Ascending aorta (tissue), 2 donors: ENCODE results near the gene TRABD. TPM values are rescaled to one million over a fixed set of nuclear protein-coding genes. Genes with fewer than 3 reads are reported as not detected.

ENCODE experiments used
- DNase-seq, 2 donors: peaks; one replicate each; pipeline ENCODE4 v3.0.0-alpha.2; 2019; ENCODE audit warnings: low spot score in 2 of 2
- H3K27ac ChIP-seq, 2 donors: fragments of 200-600 bp; sonication (generic); one replicate each; pipeline ENCODE4 v1.5.1; 2016 to 2017; ENCODE audit warnings: mild to moderate bottlenecking in 1 of 2
- H3K27me3 ChIP-seq: fragments of 200-600 bp; sonication (generic); one replicate; pipeline ENCODE4 v1.5.1; 2017
- H3K36me3 ChIP-seq, 2 donors: fragments of 200-600 bp; sonication (generic); one replicate each; pipeline ENCODE4 v1.5.1; 2016
- H3K4me1 ChIP-seq, 2 donors: fragments of 200-600 bp; sonication (generic); one replicate each; pipeline ENCODE4 v1.5.1; 2016 to 2017; ENCODE audit warnings: mild to moderate bottlenecking in 1 of 2
- H3K4me3 ChIP-seq, 2 donors: fragments of 200-600 bp; sonication (generic); one replicate each; pipeline ENCODE4 v1.5.1; 2016 to 2017; ENCODE audit warnings: mild to moderate bottlenecking in 1 of 2
- H3K9me3 ChIP-seq, 2 donors: fragments of 200-600 bp; sonication (generic); one replicate each; pipeline ENCODE4 v1.5.1; 2016
- intact Hi-C: fragments of 100-400 bp; cut with DNase I; formaldehyde crosslinking; loops from one replicate; pipeline ENCODE4 v1.15.1; 2023
- total RNA-seq: library from RNA; depleted of rRNA; stranded (reverse); fragments of >200 nt; gene quantifications from one replicate; pipeline ENCODE4 v1.1.0, GENCODE V29; 2016
- TF ChIP-seq, protein P1 (sequence below), 3 experiments: fragments of 200-600 bp in 2 of 3; fragments of 450-650 bp in 1 of 3; sonication (generic) in 2 of 3; IDR thresholded peaks; one replicate each; pipeline ENCODE4 v1.5.1; 2016 to 2019; ENCODE audit warnings: antibody characterized with exemption in 3 of 3, mild to moderate bottlenecking in 1 of 3, moderate library complexity in 1 of 3

The TRABD gene
- total RNA-seq, 1 donor from 2014 or later: 91.4 TPM

DNA sequence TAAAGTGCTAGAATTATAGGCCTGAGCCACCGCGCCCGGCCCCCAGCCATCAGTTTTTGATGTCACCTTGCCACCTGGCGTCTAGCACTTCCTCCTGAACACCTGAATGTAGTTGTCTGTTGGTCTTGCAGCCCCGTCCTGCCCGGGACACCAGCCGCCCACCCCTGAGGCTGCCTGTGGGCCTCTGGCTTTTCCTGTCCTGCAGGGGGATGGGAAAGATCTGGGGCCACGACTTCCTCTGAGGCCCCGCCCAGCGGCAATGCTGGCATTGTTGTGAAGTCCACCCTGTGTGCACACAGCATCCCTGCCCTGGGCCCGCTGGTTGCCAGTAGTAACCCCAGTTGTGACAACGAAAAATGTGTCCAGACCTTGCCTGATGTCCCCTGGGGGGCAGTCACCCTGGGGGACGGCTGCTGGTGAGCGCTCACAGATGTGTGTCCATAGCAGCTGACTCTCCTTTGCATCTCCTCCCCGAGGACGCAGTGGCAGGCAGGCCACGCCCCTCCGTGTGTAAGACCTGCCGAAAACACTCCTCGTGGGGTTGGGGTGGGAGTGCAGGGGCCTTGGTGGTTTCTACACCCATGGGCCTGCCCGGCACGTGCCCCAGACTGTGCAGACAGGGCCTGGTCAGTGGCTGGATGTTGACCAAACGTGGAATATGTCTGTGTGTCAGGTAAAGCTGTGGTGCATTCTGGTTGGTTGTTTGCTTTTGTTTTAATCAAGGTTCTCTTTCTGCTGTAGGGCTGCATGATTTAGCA, 21.8 kb downstream of the TRABD start:
- Histone ChIP-seq H3K9me3 (no peaks in the 10 kb centered on the region), H3K4me3 (no peak overlapping the region), H3K4me1 (no peaks in the 10 kb centered on the region), H3K27ac (no peak overlapping the region), H3K27me3 (no peaks in the 10 kb centered on the region), H3K36me3 (peaks cover 42 to 55% of the 10 kb centered on the region in 2 donors)
- no peak for DNase-seq
- TF ChIP-seq, protein P1, sequence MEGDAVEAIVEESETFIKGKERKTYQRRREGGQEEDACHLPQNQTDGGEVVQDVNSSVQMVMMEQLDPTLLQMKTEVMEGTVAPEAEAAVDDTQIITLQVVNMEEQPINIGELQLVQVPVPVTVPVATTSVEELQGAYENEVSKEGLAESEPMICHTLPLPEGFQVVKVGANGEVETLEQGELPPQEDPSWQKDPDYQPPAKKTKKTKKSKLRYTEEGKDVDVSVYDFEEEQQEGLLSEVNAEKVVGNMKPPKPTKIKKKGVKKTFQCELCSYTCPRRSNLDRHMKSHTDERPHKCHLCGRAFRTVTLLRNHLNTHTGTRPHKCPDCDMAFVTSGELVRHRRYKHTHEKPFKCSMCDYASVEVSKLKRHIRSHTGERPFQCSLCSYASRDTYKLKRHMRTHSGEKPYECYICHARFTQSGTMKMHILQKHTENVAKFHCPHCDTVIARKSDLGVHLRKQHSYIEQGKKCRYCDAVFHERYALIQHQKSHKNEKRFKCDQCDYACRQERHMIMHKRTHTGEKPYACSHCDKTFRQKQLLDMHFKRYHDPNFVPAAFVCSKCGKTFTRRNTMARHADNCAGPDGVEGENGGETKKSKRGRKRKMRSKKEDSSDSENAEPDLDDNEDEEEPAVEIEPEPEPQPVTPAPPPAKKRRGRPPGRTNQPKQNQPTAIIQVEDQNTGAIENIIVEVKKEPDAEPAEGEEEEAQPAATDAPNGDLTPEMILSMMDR (IDR thresholded peaks at IDR 0.05): no peak
- intact Hi-C loops: loop anchor here (2.0 kb wide), 1 partner anchor 61 kb away; no protein-coding TSS in a partner anchor

DNA sequence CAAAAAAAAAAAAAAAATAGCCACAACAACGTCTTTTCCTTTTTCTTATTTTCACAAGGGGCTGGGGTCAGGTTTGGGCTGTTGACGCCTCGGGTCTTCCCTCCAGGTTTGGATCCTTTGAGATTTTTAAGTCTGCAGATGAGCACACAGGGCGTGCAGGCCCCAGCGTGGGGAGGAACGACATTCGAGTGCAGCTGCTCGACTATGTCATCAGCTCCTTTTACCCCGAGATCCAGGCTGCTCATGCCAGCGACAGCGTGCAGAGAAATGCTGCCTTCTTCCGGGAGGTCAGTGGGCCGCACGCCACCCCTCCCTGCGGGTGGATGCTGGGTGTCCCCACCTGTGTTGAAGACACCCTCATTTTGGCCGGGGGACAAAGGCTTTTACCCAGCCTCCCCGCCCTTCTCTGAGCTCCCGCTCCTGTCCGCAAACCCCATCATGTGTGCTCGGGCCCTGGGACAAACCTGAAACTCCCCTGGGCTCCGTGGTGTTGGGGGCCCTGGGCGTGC, 22.8 kb downstream of the TRABD start:
- no peak overlapping the region for H3K4me3 ChIP-seq
- TF ChIP-seq, protein P1 (IDR thresholded peaks at IDR 0.05): no peak
- H3K36me3 ChIP-seq: peaks cover 44 to 64% of the 10 kb centered on the region in 2 donors
- H3K27ac ChIP-seq: no peak overlapping the region
- no peaks in the 10 kb centered on the region for H3K4me1 ChIP-seq
- no peak for DNase-seq
- H3K27me3 ChIP-seq: no peaks in the 10 kb centered on the region
- no peaks in the 10 kb centered on the region for H3K9me3 ChIP-seq
- intact Hi-C loops: loop anchor here (2.0 kb wide), 1 partner anchor 62 kb away; no protein-coding TSS in a partner anchor

DNA sequence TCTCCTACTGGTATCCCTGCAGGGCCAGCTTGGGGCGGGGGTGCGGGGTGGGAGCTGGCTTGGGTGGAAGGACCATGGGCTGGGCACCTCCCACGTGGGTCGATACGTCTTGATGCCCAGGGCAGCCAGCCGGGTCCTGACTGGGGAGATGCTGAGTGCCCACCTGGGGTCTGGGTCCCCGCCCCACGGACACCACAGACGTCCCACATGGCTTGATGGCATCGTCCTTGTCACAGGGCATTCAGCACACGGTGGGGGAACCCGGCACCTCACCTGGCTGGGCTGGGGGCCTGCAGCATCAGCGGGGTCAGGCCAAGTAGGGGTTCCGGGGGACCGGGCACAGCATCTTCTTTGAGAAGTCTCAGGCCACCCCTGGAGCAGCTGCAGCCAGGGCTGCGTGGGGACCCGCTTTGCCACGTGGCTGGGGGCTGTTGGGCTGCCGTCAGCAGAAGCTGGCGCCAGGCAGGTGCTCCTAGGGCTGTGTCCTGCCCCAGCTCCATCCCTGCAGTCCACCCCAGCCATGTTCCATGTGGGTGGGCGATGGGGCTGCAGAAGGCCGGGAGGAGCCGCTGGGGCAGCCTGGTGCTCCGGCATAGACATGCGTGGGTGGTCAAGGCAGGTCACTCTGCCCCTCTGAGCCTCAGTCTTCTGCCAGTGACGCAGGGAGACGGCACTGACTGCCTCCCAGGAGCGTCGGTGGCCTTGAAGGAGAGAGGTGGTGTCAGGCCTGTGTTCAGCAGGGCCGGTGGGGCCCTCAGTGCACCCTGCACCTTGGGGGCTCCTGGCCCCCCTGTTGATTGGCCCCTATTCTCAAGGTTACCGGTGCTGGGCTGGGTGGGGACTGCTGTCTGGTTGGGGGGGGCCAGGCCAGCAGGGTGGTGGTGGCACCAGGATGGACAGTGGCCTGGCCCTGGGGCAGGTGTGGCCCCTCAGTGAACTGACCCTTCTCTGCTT, 23.5 kb downstream of the TRABD start:
- no peak for DNase-seq
- H3K9me3 ChIP-seq: no peaks in the 10 kb centered on the region
- TF ChIP-seq, protein P1 (IDR thresholded peaks at IDR 0.05): no peak
- H3K4me3 ChIP-seq: no peak overlapping the region
- no peaks in the 10 kb centered on the region for H3K4me1 ChIP-seq
- peaks cover 44 to 67% of the 10 kb centered on the region in 2 donors for H3K36me3 ChIP-seq
- H3K27me3 ChIP-seq: no peaks in the 10 kb centered on the region
- H3K27ac ChIP-seq: no peak overlapping the region
- intact Hi-C loops: loop anchor here (2.0 kb wide), 1 partner anchor 62 kb away; no protein-coding TSS in a partner anchor

DNA sequence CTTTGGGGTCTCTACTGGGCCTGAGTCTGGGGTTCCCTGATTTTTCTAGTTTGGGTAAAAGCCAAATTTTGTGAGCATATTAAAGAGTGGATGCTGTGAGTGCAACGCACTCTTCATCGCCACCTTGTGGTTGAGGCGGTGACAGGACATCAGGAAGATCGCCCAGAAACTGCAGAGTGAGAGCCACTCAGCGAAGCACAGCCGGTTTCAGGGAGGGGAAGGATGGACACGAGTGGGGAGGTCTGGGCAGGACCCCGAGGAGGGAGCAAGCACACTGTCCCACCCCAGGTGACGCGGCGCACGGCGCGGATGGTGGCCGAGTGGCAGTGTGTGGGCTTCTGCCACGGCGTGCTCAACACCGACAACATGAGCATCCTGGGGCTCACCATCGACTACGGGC, 24.2 kb downstream of the TRABD start:
- intact Hi-C loops: loop anchor here (2.0 kb wide), 1 partner anchor 63 kb away; no protein-coding TSS in a partner anchor
- Histone ChIP-seq H3K27me3 (no peaks in the 10 kb centered on the region), H3K27ac (no peak overlapping the region), H3K4me1 (no peaks in the 10 kb centered on the region), H3K4me3 (no peak overlapping the region), H3K36me3 (peaks cover 45 to 70% of the 10 kb centered on the region in 2 donors), H3K9me3 (no peaks in the 10 kb centered on the region)
- DNase-seq: peak in 1 of 2 donors; percentile 76
- TF ChIP-seq, protein P1 (IDR thresholded peaks at IDR 0.05): peak; percentile 64 to 81 (median 75)

DNA sequence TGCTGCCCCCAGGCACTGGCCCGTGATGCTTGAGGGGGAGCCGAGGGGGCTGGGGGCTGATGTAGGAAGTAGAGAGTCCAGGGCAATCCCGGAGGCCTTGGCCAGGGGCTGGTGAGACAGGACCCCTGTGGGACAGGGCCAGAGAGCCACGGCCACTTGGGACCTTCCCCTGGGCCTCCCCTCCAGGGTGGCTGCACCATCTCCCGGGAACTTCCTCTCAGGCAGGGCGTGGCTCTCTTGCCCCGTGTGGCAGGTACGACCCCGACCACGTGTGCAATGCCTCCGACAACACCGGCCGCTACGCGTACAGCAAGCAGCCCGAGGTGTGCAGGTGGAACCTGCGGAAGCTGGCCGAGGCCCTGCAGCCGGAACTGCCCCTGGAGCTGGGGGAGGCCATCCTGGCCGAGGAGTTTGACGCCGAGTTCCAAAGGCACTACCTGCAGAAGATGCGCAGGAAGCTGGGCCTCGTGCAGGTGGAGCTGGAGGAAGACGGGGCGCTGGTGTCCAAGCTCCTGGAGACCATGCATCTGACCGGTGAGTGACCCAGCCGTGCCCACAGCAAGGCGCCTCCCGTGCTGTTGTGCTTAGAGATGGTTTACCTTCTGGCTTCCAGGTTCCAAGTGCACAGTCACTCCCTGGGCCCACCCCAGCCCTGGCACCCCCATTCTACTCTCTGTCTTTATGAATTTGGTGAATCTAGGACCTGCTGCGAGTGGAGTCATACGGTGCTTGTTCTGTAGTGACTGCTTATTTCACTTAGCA, 24.8 kb downstream of the TRABD start:
- Histone ChIP-seq H3K4me3 (no peak overlapping the region), H3K27me3 (no peaks in the 10 kb centered on the region), H3K36me3 (peaks cover 49 to 75% of the 10 kb centered on the region in 2 donors), H3K27ac (no peak overlapping the region), H3K4me1 (no peaks in the 10 kb centered on the region), H3K9me3 (no peaks in the 10 kb centered on the region)
- DNase-seq: no peak
- TF ChIP-seq, protein P1 (IDR thresholded peaks at IDR 0.05): no peak
- intact Hi-C loops: no loop called here
